Stimulated activated memory B cell treated with anti-CD40 and anti-IgM and Interleukin-4, amounts not matched to agents 10 μg/mL and 1 μg/mL and 100 μg/mL, for 72 hours (primary cell): ENCODE results near the gene PTBP1.
A peak's percentile ranks its signal among the peaks of the same experiment; 100 is the strongest.
"Not testable (repeated sequence)": the region's sequence is repeated elsewhere in the genome, so short reads cannot be mapped to it uniquely, and the experiment has no call there.

ENCODE experiments used
- ATAC-seq: fragments of 150-1000 bp; cut with Tn5 transposase; 2 replicates; pipeline ENCODE4 v1.10.0; 2021
- H3K27ac Mint-ChIP-seq: one replicate; pipeline ENCODE4 v1.8.0; 2022; ENCODE audit warnings: mild to moderate bottlenecking, mixed read lengths
- H3K27me3 Mint-ChIP-seq: one replicate; pipeline ENCODE4 v1.8.0; 2022; ENCODE audit warnings: mixed read lengths
- H3K36me3 Mint-ChIP-seq: one replicate; pipeline ENCODE4 v1.8.0; 2022; ENCODE audit warnings: mixed read lengths
- H3K4me1 Mint-ChIP-seq: one replicate; pipeline ENCODE4 v1.8.0; 2022; ENCODE audit warnings: mixed read lengths
- H3K4me3 Mint-ChIP-seq: one replicate; pipeline ENCODE4 v1.8.0; 2022; ENCODE audit warnings: mild to moderate bottlenecking, moderate library complexity, mixed read lengths
- H3K9me3 Mint-ChIP-seq: one replicate; pipeline ENCODE4 v1.8.0; 2022; ENCODE audit warnings: mixed read lengths

The PTBP1 gene

DNA sequence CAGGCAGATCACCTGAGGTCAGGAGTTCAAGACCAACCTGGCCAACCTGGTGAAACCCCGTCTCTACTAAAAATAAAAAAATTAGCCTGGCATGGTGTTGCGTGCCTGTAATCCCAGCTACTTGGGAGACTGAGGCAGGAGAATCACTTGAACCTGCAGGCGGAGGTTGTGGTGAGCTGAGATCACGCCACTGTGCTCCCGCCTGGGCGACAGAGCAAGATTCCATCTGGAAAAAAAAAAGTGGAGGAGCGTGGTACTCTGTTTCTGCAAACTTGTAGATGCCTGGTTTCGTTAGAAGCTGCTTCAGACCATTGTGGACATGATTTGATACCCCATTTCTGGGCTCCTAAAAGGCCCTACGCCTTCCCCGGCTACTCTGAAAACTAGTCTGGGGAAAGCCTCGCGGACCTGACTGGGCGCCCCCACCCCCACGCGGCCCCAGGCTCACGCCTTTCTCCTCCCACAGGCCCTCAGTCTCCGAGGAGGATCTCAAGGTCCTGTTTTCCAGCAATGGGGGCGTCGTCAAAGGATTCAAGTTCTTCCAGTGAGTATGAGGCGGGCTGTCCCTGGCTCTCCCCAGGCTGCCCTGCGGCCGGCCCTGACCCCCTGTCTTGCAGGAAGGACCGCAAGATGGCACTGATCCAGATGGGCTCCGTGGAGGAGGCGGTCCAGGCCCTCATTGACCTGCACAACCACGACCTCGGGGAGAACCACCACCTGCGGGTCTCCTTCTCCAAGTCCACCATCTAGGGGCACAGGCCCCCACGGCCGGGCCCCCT is 13.0 kb downstream of the PTBP1 start:
- no peaks in the 10 kb centered on the region for H3K9me3 Mint-ChIP-seq
- peaks cover 9% of the 10 kb centered on the region for H3K4me1 Mint-ChIP-seq
- H3K36me3 Mint-ChIP-seq: peaks cover 59% of the 10 kb centered on the region
- H3K27ac Mint-ChIP-seq: no peak overlapping the region
- H3K27me3 Mint-ChIP-seq: no peaks in the 10 kb centered on the region
- ATAC-seq: no peak
- H3K4me3 Mint-ChIP-seq: no peak overlapping the region

DNA sequence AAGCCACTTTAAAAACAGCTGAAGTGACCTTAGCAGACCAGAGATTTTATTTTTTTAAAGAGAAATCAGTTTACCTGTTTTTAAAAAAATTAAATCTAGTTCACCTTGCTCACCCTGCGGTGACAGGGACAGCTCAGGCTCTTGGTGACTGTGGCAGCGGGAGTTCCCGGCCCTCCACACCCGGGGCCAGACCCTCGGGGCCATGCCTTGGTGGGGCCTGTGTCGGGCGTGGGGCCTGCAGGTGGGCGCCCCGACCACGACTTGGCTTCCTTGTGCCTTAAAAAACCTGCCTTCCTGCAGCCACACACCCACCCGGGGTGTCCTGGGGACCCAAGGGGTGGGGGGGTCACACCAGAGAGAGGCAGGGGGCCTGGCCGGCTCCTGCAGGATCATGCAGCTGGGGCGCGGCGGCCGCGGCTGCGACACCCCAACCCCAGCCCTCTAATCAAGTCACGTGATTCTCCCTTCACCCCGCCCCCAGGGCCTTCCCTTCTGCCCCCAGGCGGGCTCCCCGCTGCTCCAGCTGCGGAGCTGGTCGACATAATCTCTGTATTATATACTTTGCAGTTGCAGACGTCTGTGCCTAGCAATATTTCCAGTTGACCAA is 13.7 kb downstream of the PTBP1 start:
- Mint-ChIP-seq H3K36me3 (peaks cover 65% of the 10 kb centered on the region), H3K27ac (no peak overlapping the region), H3K4me3 (no peak overlapping the region), H3K9me3 (peaks cover 3% of the 10 kb centered on the region), H3K27me3 (no peaks in the 10 kb centered on the region), H3K4me1 (peaks cover 9% of the 10 kb centered on the region)
- no peak for ATAC-seq

DNA sequence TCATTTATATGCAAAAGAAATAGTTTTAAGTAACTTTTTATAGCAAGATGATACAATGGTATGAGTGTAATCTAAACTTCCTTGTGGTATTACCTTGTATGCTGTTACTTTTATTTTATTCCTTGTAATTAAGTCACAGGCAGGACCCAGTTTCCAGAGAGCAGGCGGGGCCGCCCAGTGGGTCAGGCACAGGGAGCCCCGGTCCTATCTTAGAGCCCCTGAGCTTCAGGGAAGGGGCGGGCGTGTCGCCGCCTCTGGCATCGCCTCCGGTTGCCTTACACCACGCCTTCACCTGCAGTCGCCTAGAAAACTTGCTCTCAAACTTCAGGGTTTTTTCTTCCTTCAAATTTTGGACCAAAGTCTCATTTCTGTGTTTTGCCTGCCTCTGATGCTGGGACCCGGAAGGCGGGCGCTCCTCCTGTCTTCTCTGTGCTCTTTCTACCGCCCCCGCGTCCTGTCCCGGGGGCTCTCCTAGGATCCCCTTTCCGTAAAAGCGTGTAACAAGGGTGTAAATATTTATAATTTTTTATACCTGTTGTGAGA is 14.3 kb downstream of the PTBP1 start:
- H3K9me3 Mint-ChIP-seq: peaks cover 9% of the 10 kb centered on the region
- ATAC-seq: no peak
- H3K4me1 Mint-ChIP-seq: peaks cover 9% of the 10 kb centered on the region
- H3K27me3 Mint-ChIP-seq: no peaks in the 10 kb centered on the region
- H3K27ac Mint-ChIP-seq: no peak overlapping the region
- H3K36me3 Mint-ChIP-seq: peaks cover 69% of the 10 kb centered on the region
- no peak overlapping the region for H3K4me3 Mint-ChIP-seq

DNA sequence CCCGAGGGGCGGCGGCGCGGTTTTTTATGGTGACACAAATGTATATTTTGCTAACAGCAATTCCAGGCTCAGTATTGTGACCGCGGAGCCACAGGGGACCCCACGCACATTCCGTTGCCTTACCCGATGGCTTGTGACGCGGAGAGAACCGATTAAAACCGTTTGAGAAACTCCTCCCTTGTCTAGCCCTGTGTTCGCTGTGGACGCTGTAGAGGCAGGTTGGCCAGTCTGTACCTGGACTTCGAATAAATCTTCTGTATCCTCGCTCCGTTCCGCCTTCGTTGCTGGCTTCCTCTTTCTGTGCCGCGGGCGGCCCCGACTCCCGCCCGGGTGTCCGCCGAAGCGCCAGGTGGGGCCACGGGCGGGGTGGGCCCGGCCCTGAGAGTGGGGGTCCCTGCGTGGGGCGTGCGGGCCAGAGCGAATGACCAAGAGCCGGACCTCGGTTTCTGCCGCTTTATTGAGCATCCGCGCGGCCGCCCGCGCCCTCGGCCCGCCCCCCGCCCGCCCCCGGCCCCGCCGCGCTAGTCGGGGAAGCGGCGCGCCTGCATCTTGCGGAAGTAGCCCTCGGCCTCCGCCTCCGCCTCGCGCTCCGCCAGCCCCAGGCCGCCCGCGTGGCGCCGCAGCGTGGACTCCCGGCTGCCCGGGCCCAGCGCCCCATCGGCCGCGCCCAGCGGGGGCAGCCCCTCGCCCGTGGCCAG is 14.9 kb downstream of the PTBP1 start:
- no peak overlapping the region for H3K4me3 Mint-ChIP-seq
- no peaks in the 10 kb centered on the region for H3K27me3 Mint-ChIP-seq
- peaks cover 14% of the 10 kb centered on the region for H3K9me3 Mint-ChIP-seq
- no peak overlapping the region for H3K27ac Mint-ChIP-seq
- peaks cover 69% of the 10 kb centered on the region for H3K36me3 Mint-ChIP-seq
- peaks cover 7% of the 10 kb centered on the region for H3K4me1 Mint-ChIP-seq
- ATAC-seq: peak; percentile 36

- Mint-ChIP-seq H3K36me3 (peaks cover 63% of the 10 kb centered on the region), H3K4me1 (peaks cover under 1% of the 10 kb centered on the region)
Measured at GRCh38 chr19:812747-813218, 15.5 kb downstream of the PTBP1 start.

GRCh38 chr19:813219-814151 is 16.2 kb downstream of the PTBP1 start:
- Mint-ChIP-seq H3K4me1 (no peaks in the 10 kb centered on the region), H3K27ac (no peak overlapping the region), H3K27me3 (no peaks in the 10 kb centered on the region), H3K4me3 (no peak overlapping the region), H3K36me3 (peaks cover 59% of the 10 kb centered on the region), H3K9me3 (peaks cover 14% of the 10 kb centered on the region)
- peak; percentile 58 for ATAC-seq

More at GRCh38 chr19:812747-813218, 15.5 kb downstream of the PTBP1 start:
- peak; percentile 31 for ATAC-seq
- Mint-ChIP-seq H3K27me3 (no peaks in the 10 kb centered on the region), H3K4me3 (no peak overlapping the region), H3K9me3 (peaks cover 14% of the 10 kb centered on the region), H3K27ac (no peak overlapping the region)

DNA sequence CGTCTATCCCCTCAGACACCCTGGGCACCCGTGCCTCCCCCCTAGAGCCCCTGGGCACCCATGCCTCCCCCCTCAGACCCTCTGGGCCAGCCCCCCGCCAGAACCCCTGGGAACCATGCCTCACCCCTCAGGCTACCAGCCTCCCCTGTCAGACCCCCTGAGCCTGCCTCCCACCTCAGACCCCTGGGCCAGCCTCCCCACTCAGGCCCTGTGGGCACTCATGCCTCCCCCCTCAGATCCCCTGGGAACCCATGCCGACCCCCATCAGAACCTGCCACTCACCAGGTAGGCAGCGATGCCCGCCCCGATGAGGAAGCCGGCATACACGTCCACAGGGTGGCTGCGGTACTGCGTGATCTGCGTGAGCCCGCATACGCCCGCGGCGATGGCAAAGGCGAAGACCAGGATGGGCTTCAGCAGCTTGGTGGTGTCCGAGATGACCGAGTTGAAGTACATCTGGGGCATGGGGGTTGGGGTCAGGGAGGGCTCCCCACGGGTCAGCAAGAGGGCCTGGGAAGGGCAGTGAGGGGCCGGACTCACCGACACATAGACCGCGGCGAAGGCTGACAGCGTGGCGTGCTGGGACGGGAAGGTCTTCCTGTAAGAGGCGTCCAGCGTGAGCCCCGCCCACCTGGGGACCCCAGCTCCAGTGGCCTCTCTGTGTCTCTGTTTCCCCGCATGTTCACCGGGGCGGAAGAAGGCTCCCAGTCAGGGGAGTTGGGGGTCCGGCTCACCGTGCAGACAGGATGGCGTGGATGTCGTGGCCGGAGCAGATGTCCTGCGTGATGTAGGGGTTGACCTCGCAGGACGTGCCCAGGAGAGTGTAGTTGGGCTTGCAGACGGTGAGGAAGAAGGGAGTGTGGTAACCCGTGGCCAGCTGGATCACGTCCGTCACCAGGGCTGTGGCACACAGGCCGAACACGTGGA is 17.2 kb downstream of the PTBP1 start:
- Mint-ChIP-seq H3K27ac (no peak overlapping the region), H3K27me3 (no peaks in the 10 kb centered on the region), H3K36me3 (peaks cover 59% of the 10 kb centered on the region), H3K4me3 (peak overlapping the region; percentile 1), H3K4me1 (no peaks in the 10 kb centered on the region), H3K9me3 (peaks cover 14% of the 10 kb centered on the region)
- peak; percentile 3 for ATAC-seq

- H3K36me3 Mint-ChIP-seq: peaks cover 53% of the 10 kb centered on the region
- no peak overlapping the region for H3K27ac Mint-ChIP-seq
- H3K4me3 Mint-ChIP-seq: no peak overlapping the region
- ATAC-seq: peak; percentile 10
- H3K4me1 Mint-ChIP-seq: no peaks in the 10 kb centered on the region
- peaks cover 14% of the 10 kb centered on the region for H3K9me3 Mint-ChIP-seq
- H3K27me3 Mint-ChIP-seq: no peaks in the 10 kb centered on the region
Measured at GRCh38 chr19:815079-815774, 18.0 kb downstream of the PTBP1 start.

GRCh38 chr19:815775-816499 is 18.7 kb downstream of the PTBP1 start:
- Mint-ChIP-seq H3K36me3 (peaks cover 46% of the 10 kb centered on the region), H3K27me3 (no peaks in the 10 kb centered on the region), H3K4me1 (no peaks in the 10 kb centered on the region), H3K27ac (no peak overlapping the region), H3K9me3 (peaks cover 14% of the 10 kb centered on the region), H3K4me3 (no peak overlapping the region)
- no peak for ATAC-seq

DNA sequence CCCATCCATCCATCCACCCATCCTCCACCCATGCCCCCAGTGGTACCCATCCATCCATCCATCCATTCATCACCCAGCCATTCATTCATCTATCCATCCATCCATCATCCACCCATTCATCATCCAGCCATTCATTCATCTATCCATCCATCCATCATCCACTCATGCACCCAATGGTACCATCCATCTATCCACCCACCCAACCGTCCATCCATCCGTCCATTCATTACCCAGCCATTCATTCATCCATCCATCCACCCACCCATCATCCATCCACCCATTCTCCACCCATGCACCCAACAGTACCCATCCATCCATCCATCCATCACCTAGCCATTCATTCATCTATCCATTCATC is 19.2 kb downstream of the PTBP1 start:
- no peak overlapping the region for H3K27ac Mint-ChIP-seq
- H3K4me3 Mint-ChIP-seq: no peak overlapping the region
- no peaks in the 10 kb centered on the region for H3K4me1 Mint-ChIP-seq
- H3K36me3 Mint-ChIP-seq: peaks cover 40% of the 10 kb centered on the region
- no peaks in the 10 kb centered on the region for H3K27me3 Mint-ChIP-seq
- ATAC-seq: no peak
- peaks cover 14% of the 10 kb centered on the region for H3K9me3 Mint-ChIP-seq

DNA sequence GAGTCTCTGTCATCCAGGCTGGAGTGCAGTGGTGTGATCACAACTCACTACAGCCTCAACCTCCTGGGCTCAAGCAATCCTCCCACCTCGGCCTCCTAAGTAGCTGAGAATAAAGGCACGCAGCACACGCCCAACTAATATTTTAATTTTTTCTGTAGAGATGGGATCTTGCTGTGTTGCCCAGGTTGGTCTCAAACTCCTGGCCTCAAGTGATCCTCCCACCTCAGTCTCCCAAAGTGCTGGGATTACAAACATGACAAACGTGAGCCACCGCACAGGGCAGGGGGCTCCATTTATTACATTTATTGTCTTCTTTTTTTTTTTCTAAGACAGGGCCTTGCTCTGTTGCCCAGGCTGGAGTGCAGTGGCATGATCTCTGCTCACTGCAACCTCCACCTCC is 23.0 kb downstream of the PTBP1 start:
- Mint-ChIP-seq H3K27me3 (peaks cover 26% of the 10 kb centered on the region), H3K36me3 (peaks cover 18% of the 10 kb centered on the region), H3K9me3 (peaks cover 14% of the 10 kb centered on the region)
- ATAC-seq, H3K4me1 Mint-ChIP-seq, H3K27ac Mint-ChIP-seq, H3K4me3 Mint-ChIP-seq: not testable (repeated sequence)

GRCh38 chr19:821231-821824 is 24.1 kb downstream of the PTBP1 start:
- Mint-ChIP-seq H3K4me1 (no peaks in the 10 kb centered on the region), H3K36me3 (peaks cover 9% of the 10 kb centered on the region), H3K27me3 (peaks cover 28% of the 10 kb centered on the region), H3K27ac (no peak overlapping the region), H3K4me3 (no peak overlapping the region), H3K9me3 (peaks cover 7% of the 10 kb centered on the region)
- ATAC-seq: no peak
